ENCODE measurements around the gene LAS1L.

DNA sequence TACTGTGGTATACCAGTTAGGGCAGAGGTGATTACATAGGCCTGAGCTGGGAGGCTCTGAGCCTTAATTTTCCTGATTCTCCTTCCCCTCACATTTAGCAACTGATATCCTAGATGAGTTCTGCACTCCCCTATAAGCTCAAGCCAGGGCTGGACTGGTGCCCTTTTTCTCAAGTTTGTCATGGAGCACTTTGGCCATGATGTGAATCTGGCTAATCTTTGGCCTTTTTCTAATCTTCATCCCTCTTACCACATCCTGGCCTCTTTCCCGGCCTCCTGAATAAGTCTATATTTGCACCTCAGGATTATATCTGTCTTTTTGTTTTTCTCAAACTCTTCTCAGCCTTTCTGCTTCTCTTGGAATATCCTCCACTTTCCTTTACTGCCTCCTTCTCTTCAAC, 10.9 kb upstream of the LAS1L start:
- TF ChIP-seq, protein P1, sequence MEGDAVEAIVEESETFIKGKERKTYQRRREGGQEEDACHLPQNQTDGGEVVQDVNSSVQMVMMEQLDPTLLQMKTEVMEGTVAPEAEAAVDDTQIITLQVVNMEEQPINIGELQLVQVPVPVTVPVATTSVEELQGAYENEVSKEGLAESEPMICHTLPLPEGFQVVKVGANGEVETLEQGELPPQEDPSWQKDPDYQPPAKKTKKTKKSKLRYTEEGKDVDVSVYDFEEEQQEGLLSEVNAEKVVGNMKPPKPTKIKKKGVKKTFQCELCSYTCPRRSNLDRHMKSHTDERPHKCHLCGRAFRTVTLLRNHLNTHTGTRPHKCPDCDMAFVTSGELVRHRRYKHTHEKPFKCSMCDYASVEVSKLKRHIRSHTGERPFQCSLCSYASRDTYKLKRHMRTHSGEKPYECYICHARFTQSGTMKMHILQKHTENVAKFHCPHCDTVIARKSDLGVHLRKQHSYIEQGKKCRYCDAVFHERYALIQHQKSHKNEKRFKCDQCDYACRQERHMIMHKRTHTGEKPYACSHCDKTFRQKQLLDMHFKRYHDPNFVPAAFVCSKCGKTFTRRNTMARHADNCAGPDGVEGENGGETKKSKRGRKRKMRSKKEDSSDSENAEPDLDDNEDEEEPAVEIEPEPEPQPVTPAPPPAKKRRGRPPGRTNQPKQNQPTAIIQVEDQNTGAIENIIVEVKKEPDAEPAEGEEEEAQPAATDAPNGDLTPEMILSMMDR (IDR thresholded peaks at IDR 0.05): no peak
- TF ChIP-seq POLR2A (IDR thresholded peaks at IDR 0.05; ENCODE audit: low read length) (no peak), BHLHE40 (IDR thresholded peaks at IDR 0.05; ENCODE audit: low read depth, low read length) (no peak), RCOR1 (IDR thresholded peaks at IDR 0.05; ENCODE audit: low read depth, low read length) (no peak), SMC3 (IDR thresholded peaks at IDR 0.05) (no peak), RAD21 (conservative IDR thresholded peaks at IDR 0.05 in 1 of 2, IDR thresholded peaks at IDR 0.05 in 1 of 2) (no peak), EP300 (IDR thresholded peaks at IDR 0.05) (no peak), RNF2 (IDR thresholded peaks at IDR 0.05; ENCODE audit: borderline replicate concordance, low read depth) (no peak), RFX5 (IDR thresholded peaks at IDR 0.05) (no peak), EHMT2 (IDR thresholded peaks at IDR 0.05; ENCODE audit: low read depth) (no peak)
- TF ChIP-seq, protein P2, sequence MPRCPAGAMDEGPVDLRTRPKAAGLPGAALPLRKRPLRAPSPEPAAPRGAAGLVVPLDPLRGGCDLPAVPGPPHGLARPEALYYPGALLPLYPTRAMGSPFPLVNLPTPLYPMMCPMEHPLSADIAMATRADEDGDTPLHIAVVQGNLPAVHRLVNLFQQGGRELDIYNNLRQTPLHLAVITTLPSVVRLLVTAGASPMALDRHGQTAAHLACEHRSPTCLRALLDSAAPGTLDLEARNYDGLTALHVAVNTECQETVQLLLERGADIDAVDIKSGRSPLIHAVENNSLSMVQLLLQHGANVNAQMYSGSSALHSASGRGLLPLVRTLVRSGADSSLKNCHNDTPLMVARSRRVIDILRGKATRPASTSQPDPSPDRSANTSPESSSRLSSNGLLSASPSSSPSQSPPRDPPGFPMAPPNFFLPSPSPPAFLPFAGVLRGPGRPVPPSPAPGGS (IDR thresholded peaks at IDR 0.05): no peak
- TF ChIP-seq, protein P3, sequence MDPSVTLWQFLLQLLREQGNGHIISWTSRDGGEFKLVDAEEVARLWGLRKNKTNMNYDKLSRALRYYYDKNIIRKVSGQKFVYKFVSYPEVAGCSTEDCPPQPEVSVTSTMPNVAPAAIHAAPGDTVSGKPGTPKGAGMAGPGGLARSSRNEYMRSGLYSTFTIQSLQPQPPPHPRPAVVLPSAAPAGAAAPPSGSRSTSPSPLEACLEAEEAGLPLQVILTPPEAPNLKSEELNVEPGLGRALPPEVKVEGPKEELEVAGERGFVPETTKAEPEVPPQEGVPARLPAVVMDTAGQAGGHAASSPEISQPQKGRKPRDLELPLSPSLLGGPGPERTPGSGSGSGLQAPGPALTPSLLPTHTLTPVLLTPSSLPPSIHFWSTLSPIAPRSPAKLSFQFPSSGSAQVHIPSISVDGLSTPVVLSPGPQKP (IDR thresholded peaks at IDR 0.05; ENCODE audit: low read depth, low read length): no peak

Measured in A549 (cell line).